ENCODE measurements around the gene NELL2.

NELL2 gene

GRCh38 chr12:44677724-44678123, 198.4 kb downstream of the NELL2 start:
- no peak for DNase-seq

GRCh38 chr12:44674875-44675274, 201.2 kb downstream of the NELL2 start:
- DNase-seq, result no peak

DNA sequence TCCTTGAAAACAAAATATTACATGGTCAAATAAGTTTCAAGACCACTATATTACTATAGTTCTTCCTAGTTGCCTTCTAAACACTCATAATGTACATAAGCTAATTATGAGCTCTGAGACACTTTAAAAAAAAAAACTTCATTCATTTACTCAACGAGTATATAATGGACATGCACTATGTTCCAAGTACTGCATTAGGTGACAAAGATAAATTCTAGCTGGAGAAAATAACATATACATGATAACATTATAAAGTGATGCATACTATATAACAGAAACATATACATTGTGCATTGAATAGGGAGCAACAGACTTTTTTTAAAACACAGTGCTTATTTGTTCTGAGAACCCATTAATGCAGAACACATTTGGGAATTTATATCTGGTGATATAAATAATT, 202.3 kb downstream of the NELL2 start:
- no peak for DNase-seq

DNA sequence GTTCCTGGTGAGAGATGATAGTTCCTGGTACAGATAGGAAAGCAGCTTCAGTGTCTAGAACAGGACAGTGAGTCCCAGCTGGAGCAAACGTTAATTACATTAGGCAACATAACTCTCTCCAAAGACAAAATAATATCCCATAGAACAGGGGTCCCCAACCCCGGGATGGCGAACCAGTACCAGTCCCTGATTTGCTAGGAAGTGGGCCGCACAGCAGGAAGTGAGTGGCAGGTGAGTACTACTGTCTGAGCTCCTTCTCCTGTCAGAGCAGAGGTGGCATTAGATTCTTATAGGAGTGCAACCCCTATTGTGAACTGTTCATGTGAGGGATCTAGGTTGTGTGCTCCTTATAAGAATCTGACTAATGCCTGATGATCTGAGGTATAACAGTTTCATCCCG, 204.1 kb downstream of the NELL2 start:
- DNase-seq, result no peak

- no peak for DNase-seq
Measured at GRCh38 chr12:44668443-44668842, 207.7 kb downstream of the NELL2 start.

- no peak for DNase-seq
Measured at GRCh38 chr12:44667461-44667860, 208.7 kb downstream of the NELL2 start.

- DNase-seq, result no peak
Measured at GRCh38 chr12:44663291-44663690, 212.8 kb downstream of the NELL2 start.

GRCh38 chr12:44655846-44656245, 220.3 kb downstream of the NELL2 start:
- DNase-seq, result no peak

DNA sequence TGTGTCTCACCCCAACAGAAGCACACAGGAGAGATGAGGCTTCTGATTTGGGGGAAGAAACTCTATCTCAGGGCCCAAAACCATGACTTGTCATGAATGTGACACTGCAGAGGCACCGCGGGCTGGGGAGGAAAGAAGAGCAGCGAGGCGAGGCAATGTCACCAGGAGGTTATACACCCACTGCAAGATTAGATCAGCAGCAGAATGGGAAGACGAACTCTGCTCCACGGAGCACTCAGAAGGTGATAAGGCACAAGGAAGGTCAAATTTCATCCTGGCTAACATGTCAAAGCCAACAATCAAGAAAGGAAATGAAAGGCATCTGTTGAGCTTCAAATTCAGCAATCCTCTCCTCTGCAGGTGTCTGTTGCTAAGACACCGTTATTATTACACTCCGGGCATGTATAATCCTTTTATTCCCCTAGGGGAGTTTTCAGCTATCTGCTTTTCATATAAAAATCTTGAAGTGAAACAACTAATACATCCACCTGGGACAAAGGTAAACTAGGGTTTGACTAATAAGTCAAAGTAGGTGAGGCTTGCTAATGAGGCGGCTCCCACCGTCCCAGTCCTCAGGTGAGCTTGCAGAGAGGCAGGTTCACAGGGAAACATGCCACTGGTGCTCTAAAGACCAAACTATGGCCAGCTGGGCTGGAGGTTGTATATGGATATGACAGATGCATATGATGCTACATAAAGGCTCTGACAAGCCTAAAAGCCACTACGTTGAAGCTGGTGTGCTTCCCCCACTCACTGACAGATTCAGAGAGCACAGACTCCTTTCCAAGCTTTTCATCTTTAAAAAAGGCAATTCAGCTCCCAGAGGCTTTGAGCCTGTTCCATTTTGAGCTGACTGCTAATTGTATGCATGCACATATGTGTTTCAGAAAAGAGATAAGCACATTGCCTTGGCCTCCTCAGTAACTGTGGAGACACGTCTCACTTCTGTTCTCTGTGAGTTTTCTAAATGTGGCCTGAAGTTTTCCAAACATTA, 221.2 kb downstream of the NELL2 start:
- no peak for DNase-seq

DNA sequence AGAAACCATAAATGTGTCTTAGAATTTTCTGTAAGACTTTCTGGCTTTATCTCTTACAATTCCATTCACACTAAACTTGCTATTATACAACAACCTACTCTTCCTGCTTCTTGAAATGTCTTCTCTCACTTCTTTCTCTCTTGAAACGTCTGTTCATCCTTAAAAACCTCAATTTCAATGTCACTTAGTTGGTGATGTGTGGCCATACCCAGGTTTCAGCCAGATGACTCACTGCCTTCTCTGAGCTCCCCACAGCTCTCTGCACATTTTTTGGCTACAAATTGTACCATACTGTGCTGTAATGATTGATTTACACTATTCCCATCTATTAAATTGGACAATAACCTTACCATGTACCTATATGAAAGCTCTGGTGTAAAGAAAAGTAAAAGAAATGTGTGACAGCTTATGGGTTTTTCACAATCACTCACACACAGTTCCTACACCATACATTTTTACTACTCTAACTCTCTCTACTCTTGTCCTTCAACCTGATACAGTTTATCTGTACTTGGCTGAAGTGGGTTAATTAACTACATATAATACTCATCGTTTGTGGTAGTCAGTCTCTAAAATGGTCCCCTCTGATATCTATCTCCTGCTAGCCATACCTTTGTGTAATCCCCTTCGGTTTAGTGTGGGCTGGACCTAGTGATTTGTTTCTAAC, 222.1 kb downstream of the NELL2 start:
- no peak for DNase-seq

GRCh38 chr12:44649693-44650092, 226.4 kb downstream of the NELL2 start:
- DNase-seq, result no peak

DNA sequence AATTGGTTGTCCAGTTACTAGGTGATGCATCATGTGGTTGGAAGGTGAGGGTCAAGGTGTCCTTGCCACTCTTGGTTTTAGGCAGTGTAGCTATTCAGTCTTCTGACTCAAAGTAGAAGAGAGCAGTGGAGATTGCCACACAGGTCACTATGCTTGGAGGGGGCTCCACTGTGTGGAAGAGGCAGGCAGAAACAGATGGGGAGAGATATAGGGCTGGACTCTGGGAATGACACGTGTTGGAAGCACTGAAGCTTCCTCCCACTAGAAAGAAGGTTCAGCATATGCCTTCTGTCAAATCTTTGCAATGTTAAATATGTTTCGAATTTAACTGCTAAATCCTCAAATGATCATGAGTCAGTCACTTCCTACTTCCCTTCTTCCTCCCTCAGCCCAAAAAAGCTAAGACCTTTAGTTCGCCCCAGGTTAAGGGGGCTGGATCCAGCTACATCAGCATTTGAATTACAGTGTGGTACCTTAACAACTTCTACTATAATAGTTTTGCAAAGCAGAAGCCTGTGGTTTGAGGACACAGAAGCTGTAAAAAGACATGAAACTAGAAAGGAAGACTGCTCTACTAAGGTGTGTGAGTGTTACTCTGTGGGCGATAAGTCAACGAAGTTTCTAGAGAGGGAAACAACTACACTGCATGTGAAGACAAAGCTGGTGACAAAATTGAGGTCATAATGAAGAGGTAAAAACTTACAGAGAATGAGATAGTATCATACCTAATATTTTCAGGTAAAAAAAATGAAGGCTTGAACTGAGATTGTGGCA, 228.0 kb downstream of the NELL2 start:
- no peak for DNase-seq

DNA sequence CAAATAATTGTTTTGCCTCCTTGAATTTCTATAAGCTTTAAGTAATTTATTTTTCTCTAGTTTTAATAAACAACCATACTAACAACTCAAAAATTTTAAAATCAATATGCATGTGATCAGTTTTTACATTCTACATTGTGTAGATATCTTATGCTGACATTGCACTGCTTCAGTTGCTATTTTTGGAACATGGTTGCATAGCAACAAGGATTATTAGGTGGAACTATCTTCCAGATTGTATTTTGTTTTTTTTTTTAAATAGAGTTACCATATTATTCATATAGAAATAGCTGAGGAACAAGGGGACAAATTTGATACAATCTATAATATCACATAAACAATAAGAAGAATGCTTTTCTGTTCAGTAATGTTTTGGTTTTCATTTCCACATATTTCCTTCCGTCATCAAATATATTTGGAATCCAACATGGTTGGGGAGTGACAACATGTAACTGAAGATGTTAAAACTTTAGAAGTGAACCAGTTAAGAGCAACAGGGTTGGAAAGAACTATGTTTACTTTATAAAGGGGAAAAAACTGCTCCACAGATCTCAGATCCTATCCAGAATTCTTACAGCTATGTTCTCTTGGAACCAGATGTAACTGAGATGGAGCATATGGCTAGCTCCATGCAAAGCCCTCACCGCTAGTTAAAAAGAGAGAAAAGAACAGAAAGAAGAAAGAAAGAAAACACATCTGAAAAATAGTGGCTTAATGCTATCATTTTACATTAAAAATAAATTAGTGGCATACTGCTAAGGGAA, 235.5 kb downstream of the NELL2 start:
- DNase-seq, result no peak

DNA sequence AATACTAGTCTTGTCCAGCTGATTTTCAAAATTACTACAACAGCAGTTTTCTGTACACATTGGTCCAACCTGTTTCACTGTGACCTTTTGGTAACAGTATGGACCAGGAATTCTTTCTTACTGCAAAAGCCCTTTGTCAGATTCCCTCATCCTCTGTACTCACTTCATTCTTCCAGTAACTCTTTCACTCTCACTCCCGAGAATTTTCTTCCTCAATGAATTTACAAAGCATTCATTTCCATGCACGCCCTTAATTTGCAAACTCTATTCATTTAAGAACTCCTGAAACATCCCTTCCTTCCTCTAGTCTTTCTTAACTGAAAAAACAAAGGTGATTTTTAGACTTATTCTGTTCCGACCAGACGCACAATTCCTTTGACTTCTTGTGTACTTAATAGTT, 238.2 kb downstream of the NELL2 start:
- no peak for DNase-seq

DNA sequence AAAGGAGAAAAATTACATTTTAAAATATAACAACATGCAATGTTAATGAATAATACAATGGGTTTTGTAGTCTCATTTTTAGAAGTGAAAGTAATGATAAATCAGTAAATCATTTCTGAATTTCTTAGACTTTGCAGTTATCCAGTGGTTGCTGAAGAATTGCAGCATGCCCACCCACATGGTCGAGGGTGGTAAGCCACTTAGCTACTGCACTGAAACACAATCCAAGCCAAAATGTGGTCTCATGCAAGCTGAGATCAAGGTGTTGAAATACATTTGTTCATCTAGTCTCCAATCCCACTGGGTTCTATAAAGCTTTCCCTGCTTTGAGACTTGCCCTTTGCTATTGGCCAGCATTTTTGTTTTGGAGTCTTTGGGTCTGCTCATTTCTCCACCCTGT, 247.9 kb downstream of the NELL2 start:
- DNase-seq, result no peak

GRCh38 chr12:44627387-44628166, 248.5 kb downstream of the NELL2 start:
- DNase-seq, result no peak

- DNase-seq, result no peak
Measured at GRCh38 chr12:44626883-44627282, 249.2 kb downstream of the NELL2 start.

DNA sequence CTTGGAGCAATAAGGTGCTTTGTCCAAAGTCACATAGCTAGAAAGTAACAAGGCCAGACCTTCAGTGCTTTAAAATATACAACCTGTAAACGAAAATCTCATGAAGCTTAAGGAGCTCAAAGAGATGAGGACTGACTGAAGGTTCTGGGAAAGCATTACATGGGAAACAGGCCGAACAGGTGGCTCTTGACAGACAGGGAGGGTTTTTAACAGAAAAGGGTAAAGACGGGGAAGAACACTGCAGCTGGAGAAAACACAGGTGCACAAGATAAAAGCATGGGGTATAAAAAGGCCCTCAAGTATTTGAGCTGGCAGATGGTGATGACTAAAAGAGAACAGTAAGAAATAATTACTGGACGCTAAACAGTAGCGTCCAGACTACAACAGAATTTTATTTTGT, 257.2 kb downstream of the NELL2 start:
- DNase-seq, result no peak

- DNase-seq, result no peak
Measured at GRCh38 chr12:44616402-44616801, 259.7 kb downstream of the NELL2 start.

DNA sequence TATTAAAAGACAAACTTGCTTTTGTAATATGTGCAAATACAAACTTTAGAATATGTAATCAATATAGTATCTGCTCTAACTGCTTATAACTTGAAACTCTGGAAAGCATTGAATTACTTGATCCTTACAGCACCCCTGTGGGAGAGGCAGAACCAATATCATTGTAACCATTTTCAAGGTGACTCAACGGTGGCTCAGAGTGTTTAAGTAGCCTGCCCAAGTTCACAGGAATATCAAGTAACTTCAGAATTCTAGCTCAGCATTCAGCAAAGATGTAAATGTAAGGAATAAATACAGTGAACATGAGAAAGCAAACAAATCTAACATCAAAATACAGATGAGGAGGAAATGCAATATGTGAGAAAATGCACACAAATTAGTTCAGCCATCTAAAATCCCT, 264.6 kb downstream of the NELL2 start:
- DNase-seq, result no peak

DNA sequence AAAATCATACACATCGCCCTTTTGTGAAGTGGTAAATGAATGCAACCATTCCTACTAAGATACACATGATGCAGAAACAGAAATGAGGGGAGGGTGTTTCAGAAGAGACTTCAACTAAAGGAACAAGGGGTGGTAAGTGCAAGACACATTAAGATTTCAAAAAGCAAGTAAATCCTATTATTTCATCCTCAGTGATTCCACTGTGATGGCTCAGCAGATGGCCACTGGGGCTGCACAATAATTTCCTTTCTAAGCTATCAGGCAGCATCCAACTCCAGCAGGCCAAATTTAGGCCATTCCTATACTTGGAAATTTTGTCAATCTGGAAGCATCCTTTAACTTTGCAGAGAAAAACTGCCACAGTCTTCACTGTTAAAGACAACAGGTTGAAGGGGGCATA, 272.4 kb downstream of the NELL2 start:
- DNase-seq, result no peak

GRCh38 chr12:44592626-44593025, 283.5 kb downstream of the NELL2 start:
- no peak for DNase-seq
